Measurements from ENCODE around the gene TAX1BP3. TPM values are rescaled to one million over a fixed set of nuclear protein-coding genes. Genes with fewer than 3 reads are reported as not detected.

The TAX1BP3 gene
- total and polyA plus RNA-seq, 12 donors: 134 to 206 (median 168) TPM

- no peak overlapping the region for H3K4me3 ChIP-seq
- DNase-seq (no peak), ATAC-seq (peak in 2 of 8 donors; percentile 36 to 48)
- H3K27me3 ChIP-seq: no peaks in the 10 kb centered on the region
- H3K36me3 ChIP-seq: peaks cover 0 to 94% (median 40%) of the 10 kb centered on the region in 9 donors
- 62 to 66% methylated on average over 16 of the region's 16 CpGs for WGBS, 2 donors
- peak overlapping the region in 8 of 10 donors; percentile 26 to 72 (median 49) for H3K27ac ChIP-seq
- no peaks in the 10 kb centered on the region for H3K9me3 ChIP-seq
- intact Hi-C loops (cut with DNase I): no loop called here
- H3K4me1 ChIP-seq: peaks cover 0 to 35% (median 5%) of the 10 kb centered on the region in 9 donors
- no peak for TF ChIP-seq CTCF (IDR thresholded peaks at IDR 0.05)
These were observed 41.3 kb downstream of the TAX1BP3 start for GRCh38 chr17:3626831-3627768.

- no peak for TF ChIP-seq CTCF (IDR thresholded peaks at IDR 0.05)
- ATAC-seq (peak in 4 of 8 donors; percentile 21 to 81 (median 35)), DNase-seq (no peak)
- intact Hi-C loops (cut with DNase I): no loop called here
- H3K27me3 ChIP-seq: no peaks in the 10 kb centered on the region
- H3K27ac ChIP-seq: no peak overlapping the region
- WGBS, 2 donors: 92 to 94% methylated on average over 16 of the region's 16 CpGs
- H3K9me3 ChIP-seq: no peaks in the 10 kb centered on the region
- H3K4me3 ChIP-seq: no peak overlapping the region
- peaks cover 0 to 19% (median 0%) of the 10 kb centered on the region in 9 donors for H3K4me1 ChIP-seq
- peaks cover 0 to 98% (median 55%) of the 10 kb centered on the region in 9 donors for H3K36me3 ChIP-seq
These were observed 45.3 kb downstream of the TAX1BP3 start for GRCh38 chr17:3622977-3623594.

GRCh38 chr17:3621146-3621720 is 47.1 kb downstream of the TAX1BP3 start:
- Histone ChIP-seq H3K27me3 (no peaks in the 10 kb centered on the region), H3K36me3 (peaks cover 0 to 98% (median 48%) of the 10 kb centered on the region in 9 donors), H3K9me3 (peaks cover 0 to 6% (median 0%) of the 10 kb centered on the region in 11 donors), H3K27ac (no peak overlapping the region), H3K4me3 (no peak overlapping the region), H3K4me1 (peaks cover 0 to under 1% (median 0%) of the 10 kb centered on the region in 9 donors)
- intact Hi-C loops (cut with DNase I): no loop called here
- no peak for TF ChIP-seq CTCF (IDR thresholded peaks at IDR 0.05)
- no peak for DNase-seq
- no peak for ATAC-seq
- 96% methylated on average over 8 of the region's 8 CpGs for WGBS, 2 donors

DNA sequence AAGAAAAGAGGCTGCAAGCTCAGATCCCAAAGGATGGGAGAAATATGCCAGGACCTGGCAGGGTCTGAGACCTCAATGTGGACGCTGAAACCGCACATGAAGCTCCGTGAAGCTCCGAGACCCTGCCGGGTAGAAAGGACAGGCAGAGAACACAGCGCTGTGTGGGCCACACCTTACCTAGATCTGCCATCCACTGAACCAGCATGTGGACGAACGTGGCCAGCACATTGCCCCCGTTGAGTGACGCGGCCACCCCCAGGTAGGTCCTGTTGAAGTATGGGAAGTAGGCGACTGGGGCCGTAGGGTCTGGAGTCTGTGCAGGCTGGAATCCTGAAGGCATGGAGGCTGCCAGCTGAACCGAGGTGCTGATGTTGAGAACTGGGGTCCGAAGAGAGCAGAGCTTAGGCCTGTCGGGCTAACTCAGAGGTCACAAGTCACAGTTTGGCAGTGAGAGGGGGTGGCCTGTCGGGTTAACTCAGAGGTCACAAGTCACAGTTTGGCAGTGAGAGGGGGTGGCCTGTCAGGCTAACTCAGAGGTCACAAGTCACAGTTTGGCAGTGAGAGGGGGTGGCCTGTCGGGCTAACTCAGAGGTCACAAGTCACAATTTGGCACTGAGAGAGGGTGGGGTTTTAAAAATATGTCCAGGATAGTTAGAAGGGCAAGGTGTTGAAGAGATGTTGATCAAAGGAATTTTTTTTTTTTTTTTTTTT is 53.1 kb downstream of the TAX1BP3 start:
- DNase-seq: no peak
- Histone ChIP-seq H3K27me3 (no peaks in the 10 kb centered on the region), H3K36me3 (peaks cover 0 to 100% (median 43%) of the 10 kb centered on the region in 9 donors), H3K27ac (no peak overlapping the region), H3K4me3 (no peak overlapping the region), H3K9me3 (peaks cover 0 to 6% (median 0%) of the 10 kb centered on the region in 11 donors), H3K4me1 (no peaks in the 10 kb centered on the region)
- WGBS, 2 donors: 93 to 96% methylated on average over 18 of the region's 18 CpGs
- intact Hi-C loops (cut with DNase I): no loop called here
- ATAC-seq: no peak
- no peak for TF ChIP-seq CTCF (IDR thresholded peaks at IDR 0.05)
